Prostate gland (tissue), 2 donors: ENCODE results near the gene ADCY1. TPM values are rescaled to one million over a fixed set of nuclear protein-coding genes. Genes with fewer than 3 reads are reported as not detected.

Experiments
- DNase-seq: peaks from one replicate; pipeline ENCODE4 v3.0.0-alpha.2; 2019; ENCODE audit warnings: low spot score
- H3K27ac ChIP-seq, 2 donors: fragments of 200-600 bp; sonication (generic); 2 replicates each; pipeline ENCODE4 v1.5.1; 2017 to 2019
- H3K27me3 ChIP-seq: fragments of 200-600 bp; sonication (generic); replicated peaks from 2 replicates; pipeline ENCODE4 v1.5.1; 2019; ENCODE audit not compliant: insufficient read depth
- H3K36me3 ChIP-seq, 2 donors: fragments of 200-600 bp; sonication (generic); 1 replicate in 1 of 2; 2 replicates in 1 of 2; pipeline versions ENCODE4 v1.5.1 to v1.8.1; 2017 to 2019
- H3K4me1 ChIP-seq: fragments of 200-600 bp; sonication (generic); replicated peaks from 2 replicates; pipeline ENCODE4 v1.5.1; 2019
- H3K4me3 ChIP-seq, 2 donors: fragments of 200-600 bp; sonication (generic); 2 replicates each; pipeline ENCODE4 v1.5.1; 2017 to 2019
- H3K9me3 ChIP-seq: fragments of 200-600 bp; sonication (generic); 2 replicates; pipeline ENCODE4 v1.5.1; 2017
- POLR2A ChIP-seq: fragments of 450-650 bp; IDR thresholded peaks from one replicate; pipeline ENCODE4 v1.6.1; 2016; ENCODE audit warnings: antibody characterized with exemption, mild to moderate bottlenecking
- POLR2AphosphoS5 ChIP-seq: sonication (generic); formaldehyde crosslinking; IDR thresholded peaks from one replicate; pipeline ENCODE4 v1.6.1; 2017; ENCODE audit warnings: antibody characterized with exemption
- WGBS: methylation state at CpG from one replicate; pipeline ENCODE4 v1.1.5; 2018; 5-methylcytosine and 5-hydroxymethylcytosine counted together
- intact Hi-C: fragments of 100-400 bp; cut with DNase I; formaldehyde crosslinking; loops from one replicate; pipeline ENCODE4 v1.14.2; 2022
- total RNA-seq, 2 donors: library from RNA; depleted of rRNA; stranded (reverse); fragments of >200 nt; gene quantifications; one replicate each; pipeline ENCODE4 v1.1.0, GENCODE V29; 2016
- TF ChIP-seq, protein P1 (sequence below), 4 experiments: fragments of 200-600 bp in 2 of 4; fragments of 450-650 bp in 2 of 4; sonication (generic) in 2 of 4; IDR thresholded peaks; 1 replicate in 3 of 4; 2 replicates in 1 of 4; pipeline ENCODE4 v1.5.1; 2016 to 2019; ENCODE audit warnings: antibody characterized with exemption in 4 of 4, mild to moderate bottlenecking in 2 of 4, moderate library complexity in 2 of 4

ADCY1 gene
- total RNA-seq, 2 donors from 2014 or later, result 4.5 to 17.0 TPM

DNA sequence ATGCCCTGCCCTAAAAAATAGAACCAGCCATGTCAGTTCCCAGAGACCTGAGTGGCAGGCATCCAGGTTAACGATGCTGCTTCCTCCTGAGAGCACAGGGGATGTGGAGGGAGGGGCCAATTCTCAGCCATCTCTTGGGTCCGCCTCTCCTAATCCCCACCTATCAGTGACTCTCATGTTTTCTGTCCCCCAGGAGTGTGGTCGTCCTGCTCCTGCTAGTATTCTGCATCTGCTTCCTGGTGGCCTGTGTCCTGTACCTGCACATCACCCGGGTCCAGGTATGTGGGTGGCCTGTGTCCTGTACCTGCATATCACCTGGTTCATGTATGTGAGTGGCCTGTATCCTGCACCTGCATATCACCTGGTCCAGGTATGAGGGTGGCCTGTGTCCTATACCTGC is 105.3 kb downstream of the ADCY1 start:
- 67% methylated on average over 4 of the region's 4 CpGs for WGBS
- no peaks in the 10 kb centered on the region for H3K4me1 ChIP-seq
- H3K9me3 ChIP-seq, result no peaks in the 10 kb centered on the region
- no peaks in the 10 kb centered on the region for H3K36me3 ChIP-seq
- no peak overlapping the region for H3K4me3 ChIP-seq
- no peaks in the 10 kb centered on the region for H3K27me3 ChIP-seq
- intact Hi-C loops, result no loop called here
- no peak overlapping the region for H3K27ac ChIP-seq
- peak; percentile 1 for DNase-seq
- TF ChIP-seq POLR2AphosphoS5 (no peak), POLR2A (no peak)
- TF ChIP-seq, protein P1, sequence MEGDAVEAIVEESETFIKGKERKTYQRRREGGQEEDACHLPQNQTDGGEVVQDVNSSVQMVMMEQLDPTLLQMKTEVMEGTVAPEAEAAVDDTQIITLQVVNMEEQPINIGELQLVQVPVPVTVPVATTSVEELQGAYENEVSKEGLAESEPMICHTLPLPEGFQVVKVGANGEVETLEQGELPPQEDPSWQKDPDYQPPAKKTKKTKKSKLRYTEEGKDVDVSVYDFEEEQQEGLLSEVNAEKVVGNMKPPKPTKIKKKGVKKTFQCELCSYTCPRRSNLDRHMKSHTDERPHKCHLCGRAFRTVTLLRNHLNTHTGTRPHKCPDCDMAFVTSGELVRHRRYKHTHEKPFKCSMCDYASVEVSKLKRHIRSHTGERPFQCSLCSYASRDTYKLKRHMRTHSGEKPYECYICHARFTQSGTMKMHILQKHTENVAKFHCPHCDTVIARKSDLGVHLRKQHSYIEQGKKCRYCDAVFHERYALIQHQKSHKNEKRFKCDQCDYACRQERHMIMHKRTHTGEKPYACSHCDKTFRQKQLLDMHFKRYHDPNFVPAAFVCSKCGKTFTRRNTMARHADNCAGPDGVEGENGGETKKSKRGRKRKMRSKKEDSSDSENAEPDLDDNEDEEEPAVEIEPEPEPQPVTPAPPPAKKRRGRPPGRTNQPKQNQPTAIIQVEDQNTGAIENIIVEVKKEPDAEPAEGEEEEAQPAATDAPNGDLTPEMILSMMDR (IDR thresholded peaks at IDR 0.05), result no peak

DNA sequence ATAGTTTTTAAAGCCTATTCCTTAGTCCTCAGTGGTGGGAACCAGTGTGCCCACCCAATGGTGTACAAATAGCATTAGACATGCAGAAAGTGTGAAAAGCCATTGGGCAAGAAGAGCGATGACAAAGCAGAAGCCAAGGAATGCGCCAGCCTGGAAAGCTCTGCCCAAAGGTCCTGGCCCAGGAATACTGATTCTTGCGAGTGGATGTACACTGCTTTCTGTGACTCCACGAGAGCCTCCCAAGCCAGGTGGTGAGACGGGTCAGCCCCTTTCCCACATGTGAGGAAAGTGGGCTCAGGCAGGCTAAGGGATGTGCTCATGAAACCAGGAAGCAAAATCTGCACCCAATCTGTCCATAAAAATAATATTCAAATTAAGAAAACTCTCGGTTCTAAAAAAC is 106.6 kb downstream of the ADCY1 start:
- H3K4me1 ChIP-seq, result no peaks in the 10 kb centered on the region
- H3K36me3 ChIP-seq, result no peaks in the 10 kb centered on the region
- 88% methylated on average over 6 of the region's 6 CpGs for WGBS
- TF ChIP-seq POLR2A (no peak), POLR2AphosphoS5 (no peak)
- TF ChIP-seq, protein P1 (IDR thresholded peaks at IDR 0.05), result no peak
- intact Hi-C loops, result no loop called here
- H3K4me3 ChIP-seq, result no peak overlapping the region
- no peak overlapping the region for H3K27ac ChIP-seq
- H3K27me3 ChIP-seq, result no peaks in the 10 kb centered on the region
- DNase-seq, result no peak
- no peaks in the 10 kb centered on the region for H3K9me3 ChIP-seq

DNA sequence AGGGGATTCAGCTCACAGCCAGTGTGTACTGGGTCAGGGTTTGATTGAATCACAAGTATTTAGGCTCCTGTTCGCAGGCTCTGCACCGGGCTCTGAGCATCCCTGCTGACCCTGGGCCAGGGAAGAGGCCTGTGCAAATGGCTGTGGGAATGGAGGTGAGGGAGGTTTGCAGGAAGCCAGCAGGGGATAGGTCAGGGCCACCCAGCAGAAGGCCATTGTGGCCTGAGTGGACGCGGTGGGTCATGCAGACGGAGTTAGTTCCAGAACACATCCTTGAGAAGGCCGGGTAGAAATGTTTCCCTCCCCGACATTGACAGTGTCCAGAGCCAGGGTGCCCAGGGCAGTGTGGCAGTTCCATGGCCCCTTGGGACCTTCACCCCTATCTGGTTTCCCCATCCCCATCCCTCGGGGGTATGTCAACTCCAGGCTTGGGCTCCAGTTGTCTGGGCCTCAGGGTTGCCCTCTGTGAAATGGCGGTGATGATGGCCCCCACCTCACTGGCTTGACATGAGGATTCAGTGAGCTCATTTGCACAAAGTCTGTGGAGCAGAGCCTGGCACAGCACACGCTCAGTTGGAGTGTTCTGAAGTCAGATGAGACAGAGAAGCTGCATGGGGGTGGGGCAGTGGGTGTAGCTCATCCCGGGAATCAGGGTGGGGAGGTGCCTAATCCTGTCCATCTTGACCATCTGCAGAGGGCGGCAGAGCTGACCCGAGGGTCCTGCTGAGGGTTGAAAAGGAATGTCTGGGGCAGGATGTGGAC is 107.6 kb downstream of the ADCY1 start:
- intact Hi-C loops, result no loop called here
- no peaks in the 10 kb centered on the region for H3K27me3 ChIP-seq
- WGBS, result 83% methylated on average over 13 of the region's 13 CpGs
- TF ChIP-seq, protein P1 (IDR thresholded peaks at IDR 0.05), result no peak
- TF ChIP-seq POLR2A, result no peak
- DNase-seq, result no peak
- no peaks in the 10 kb centered on the region for H3K9me3 ChIP-seq
- H3K36me3 ChIP-seq, result no peaks in the 10 kb centered on the region
- H3K4me1 ChIP-seq, result no peaks in the 10 kb centered on the region
- H3K27ac ChIP-seq, result no peak overlapping the region
- no peak overlapping the region for H3K4me3 ChIP-seq

DNA sequence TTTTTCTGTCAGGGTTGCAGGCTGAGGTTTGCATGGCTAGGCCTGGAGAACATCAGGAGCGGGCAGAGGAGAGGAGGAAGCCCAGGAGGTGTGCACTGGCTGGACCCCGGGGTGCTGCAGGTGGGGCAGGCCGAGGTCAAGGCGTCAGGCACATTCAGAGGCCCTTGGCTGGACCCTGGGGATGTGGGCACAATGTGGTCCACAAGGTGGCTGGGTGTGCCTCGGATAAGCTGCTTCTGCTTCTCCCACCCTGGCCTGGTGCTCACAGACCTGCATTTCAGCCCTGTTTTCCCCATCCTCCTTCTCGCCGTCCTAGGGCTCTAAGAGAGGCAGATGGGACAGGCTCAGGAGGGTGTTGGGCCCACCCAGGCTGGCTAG is 108.2 kb downstream of the ADCY1 start:
- intact Hi-C loops, result no loop called here
- Histone ChIP-seq H3K9me3 (no peaks in the 10 kb centered on the region), H3K27me3 (no peaks in the 10 kb centered on the region), H3K36me3 (no peaks in the 10 kb centered on the region), H3K4me1 (no peaks in the 10 kb centered on the region), H3K4me3 (no peak overlapping the region), H3K27ac (no peak overlapping the region)
- 95% methylated on average over 7 of the region's 7 CpGs for WGBS
- TF ChIP-seq POLR2A (no peak), POLR2AphosphoS5 (no peak)
- TF ChIP-seq, protein P1 (IDR thresholded peaks at IDR 0.05), result no peak
- DNase-seq, result no peak
